Fibroblast of villous mesenchyme (primary cell): ENCODE data around the gene CPLANE1. TPM values are rescaled to one million over a fixed set of nuclear protein-coding genes. Genes with fewer than 3 reads are reported as not detected.
"Not testable (repeated sequence)": the region's sequence is repeated elsewhere in the genome, so short reads cannot be mapped to it uniquely, and the experiment has no call there.

Source experiments
- DNase-seq: peaks from one replicate; pipeline ENCODE4 v3.0.0-alpha.2; 2010; ENCODE audit warnings: low read depth
- H3K4me3 ChIP-seq: 2 replicates; pipeline ENCODE4 v1.5.1; 2011; ENCODE audit warnings: low read depth, mild to moderate bottlenecking, low read length
- CTCF ChIP-seq: IDR thresholded peaks from 2 replicates; pipeline ENCODE4 v1.5.1; 2012; ENCODE audit warnings: low read depth, mild to moderate bottlenecking, low read length; ENCODE audit not compliant: insufficient read depth
- total RNA-seq: library from RNA; depleted of rRNA; stranded (reverse); fragments of >200 nt; gene quantifications from 2 replicates; pipeline ENCODE4 v1.2.3, GENCODE V29; 2012

CPLANE1 gene
- total RNA-seq, 1 donor: 39.7 TPM

- no peak for TF ChIP-seq CTCF
- no peak overlapping the region for H3K4me3 ChIP-seq
- DNase-seq: no peak
Measured at GRCh38 chr5:37090123-37090726, 159.0 kb downstream of the CPLANE1 start.

GRCh38 chr5:37088009-37088408, 161.2 kb downstream of the CPLANE1 start:
- H3K4me3 ChIP-seq: no peak overlapping the region
- DNase-seq: no peak
- TF ChIP-seq CTCF: no peak

- H3K4me3 ChIP-seq: no peak overlapping the region
- DNase-seq: peak; percentile 88
- TF ChIP-seq CTCF: no peak
Measured at GRCh38 chr5:37086466-37087173, 162.6 kb downstream of the CPLANE1 start.

GRCh38 chr5:37086026-37086425, 163.2 kb downstream of the CPLANE1 start:
- H3K4me3 ChIP-seq, DNase-seq: not testable (repeated sequence)

GRCh38 chr5:37082977-37083376, 166.2 kb downstream of the CPLANE1 start:
- not testable (repeated sequence) for H3K4me3 ChIP-seq, DNase-seq

- TF ChIP-seq CTCF: no peak
- no peak for DNase-seq
- H3K4me3 ChIP-seq: no peak overlapping the region
Measured at GRCh38 chr5:37080697-37081096, 168.5 kb downstream of the CPLANE1 start.

- TF ChIP-seq CTCF: no peak
- DNase-seq: no peak
- no peak overlapping the region for H3K4me3 ChIP-seq
Measured at GRCh38 chr5:37077146-37077545, 172.0 kb downstream of the CPLANE1 start.

- no peak overlapping the region for H3K4me3 ChIP-seq
- no peak for DNase-seq
- no peak for TF ChIP-seq CTCF
Measured at GRCh38 chr5:37075399-37075950, 173.7 kb downstream of the CPLANE1 start.
